ENCODE results near the gene KCNA10.

The KCNA10 gene

GRCh38 chr1:110484801-110485200, 34.2 kb downstream of the KCNA10 start:
- Histone ChIP-seq H3K27ac (ENCODE audit: low read length, poor library complexity, severe bottlenecking) (no peak overlapping the region), H4K91ac (ENCODE audit: low read length) (no peak overlapping the region), H3K27me3 (ENCODE audit: control insufficient read depth in 1 of 2, insufficient read depth in 1 of 2, low read length in 2 of 2) (peaks cover 12 to 64% of the 10 kb centered on the region in 2 experiments), H3K9me3 (ENCODE audit: control insufficient read depth, low read length) (no peaks in the 10 kb centered on the region), H2BK5ac (ENCODE audit: low read depth, low read length, poor library complexity, severe bottlenecking) (no peak overlapping the region), H4K8ac (ENCODE audit: low read length) (no peak overlapping the region), H3K4me2 (ENCODE audit: low read length, poor library complexity, severe bottlenecking) (no peak overlapping the region), H3K18ac (ENCODE audit: low read depth in 1 of 2, low read length in 2 of 2) (no peak overlapping the region), H3K4ac (ENCODE audit: low read depth in 1 of 2, low read length in 2 of 2) (no peak overlapping the region), H2AK5ac (ENCODE audit: low read length, severe bottlenecking) (no peak overlapping the region), H3K14ac (ENCODE audit: low read length in 2 of 2) (no peak overlapping the region), H3K9ac (ENCODE audit: low read length) (no peak overlapping the region), H2BK15ac (ENCODE audit: low read depth, poor library complexity, severe bottlenecking) (no peak overlapping the region), H3K4me1 (ENCODE audit: control insufficient read depth, insufficient read depth, low read depth, low read length) (peaks cover 1% of the 10 kb centered on the region), H3K79me1 (replicated peaks; ENCODE audit: low read length, poor library complexity, severe bottlenecking) (no peaks in the 10 kb centered on the region), H3K4me3 (ENCODE audit: insufficient read depth in 1 of 2, low read depth in 1 of 2, low read length in 2 of 2) (no peak overlapping the region), H3K23ac (ENCODE audit: low read length in 2 of 2) (no peak overlapping the region), H2BK12ac (ENCODE audit: low read length in 2 of 2) (no peak overlapping the region), H2AFZ (ENCODE audit: low read depth, low read length) (no peak overlapping the region), H3K36me3 (ENCODE audit: control insufficient read depth in 1 of 2, insufficient read depth in 2 of 2, low read depth in 1 of 2, low read length in 2 of 2) (no peaks in the 10 kb centered on the region), H2BK120ac (ENCODE audit: low read depth, low read length) (no peak overlapping the region)
- DNase-seq: no peak
- 88% methylated on average over 11 of the region's 12 CpGs for WGBS

GRCh38 chr1:110483308-110483685, 35.7 kb downstream of the KCNA10 start:
- H4K91ac ChIP-seq (ENCODE audit: low read length): no peak overlapping the region
- no peak overlapping the region for H4K8ac ChIP-seq (ENCODE audit: low read length)
- WGBS: 84% methylated on average over 9 of the region's 9 CpGs
- H3K36me3 ChIP-seq (ENCODE audit: control insufficient read depth in 1 of 2, insufficient read depth in 2 of 2, low read depth in 1 of 2, low read length in 2 of 2): no peaks in the 10 kb centered on the region
- no peak overlapping the region for H2BK5ac ChIP-seq (ENCODE audit: low read depth, low read length, poor library complexity, severe bottlenecking)
- H3K4me3 ChIP-seq (ENCODE audit: insufficient read depth in 1 of 2, low read depth in 1 of 2, low read length in 2 of 2): no peak overlapping the region
- H3K4ac ChIP-seq (ENCODE audit: low read depth in 1 of 2, low read length in 2 of 2): no peak overlapping the region
- H2BK120ac ChIP-seq (ENCODE audit: low read depth, low read length): no peak overlapping the region
- H3K14ac ChIP-seq (ENCODE audit: low read length in 2 of 2): no peak overlapping the region
- no peak overlapping the region for H2AK5ac ChIP-seq (ENCODE audit: low read length, severe bottlenecking)
- H3K27me3 ChIP-seq (ENCODE audit: control insufficient read depth in 1 of 2, insufficient read depth in 1 of 2, low read length in 2 of 2): peaks cover 14 to 60% of the 10 kb centered on the region in 2 experiments
- H2BK12ac ChIP-seq (ENCODE audit: low read length in 2 of 2): no peak overlapping the region
- H3K4me1 ChIP-seq (ENCODE audit: control insufficient read depth, insufficient read depth, low read depth, low read length): peaks cover 1% of the 10 kb centered on the region
- DNase-seq: no peak
- no peak overlapping the region for H3K27ac ChIP-seq (ENCODE audit: low read length, poor library complexity, severe bottlenecking)
- no peak overlapping the region for H3K9ac ChIP-seq (ENCODE audit: low read length)
- no peaks in the 10 kb centered on the region for H3K9me3 ChIP-seq (ENCODE audit: control insufficient read depth, low read length)
- H3K18ac ChIP-seq (ENCODE audit: low read depth in 1 of 2, low read length in 2 of 2): no peak overlapping the region
- H2BK15ac ChIP-seq (ENCODE audit: low read depth, poor library complexity, severe bottlenecking): no peak overlapping the region
- no peak overlapping the region for H3K4me2 ChIP-seq (ENCODE audit: low read length, poor library complexity, severe bottlenecking)
- H3K79me1 ChIP-seq (replicated peaks; ENCODE audit: low read length, poor library complexity, severe bottlenecking): no peaks in the 10 kb centered on the region
- no peak overlapping the region for H3K23ac ChIP-seq (ENCODE audit: low read length in 2 of 2)
- no peak overlapping the region for H2AFZ ChIP-seq (ENCODE audit: low read depth, low read length)

GRCh38 chr1:110482662-110483307, 36.2 kb downstream of the KCNA10 start:
- Histone ChIP-seq H3K4me1 (ENCODE audit: control insufficient read depth, insufficient read depth, low read depth, low read length) (peaks cover 1% of the 10 kb centered on the region), H3K9ac (ENCODE audit: low read length) (no peak overlapping the region), H3K14ac (ENCODE audit: low read length in 2 of 2) (no peak overlapping the region), H3K4me2 (ENCODE audit: low read length, poor library complexity, severe bottlenecking) (no peak overlapping the region), H3K4me3 (ENCODE audit: insufficient read depth in 1 of 2, low read depth in 1 of 2, low read length in 2 of 2) (peak overlapping the region in 1 of 2 experiments; percentile 31), H3K4ac (ENCODE audit: low read depth in 1 of 2, low read length in 2 of 2) (no peak overlapping the region), H3K36me3 (ENCODE audit: control insufficient read depth in 1 of 2, insufficient read depth in 2 of 2, low read depth in 1 of 2, low read length in 2 of 2) (no peaks in the 10 kb centered on the region), H2BK120ac (ENCODE audit: low read depth, low read length) (no peak overlapping the region), H3K27me3 (ENCODE audit: control insufficient read depth in 1 of 2, insufficient read depth in 1 of 2, low read length in 2 of 2) (peaks cover 14 to 59% of the 10 kb centered on the region in 2 experiments), H4K8ac (ENCODE audit: low read length) (peak overlapping the region; percentile 23), H3K27ac (ENCODE audit: low read length, poor library complexity, severe bottlenecking) (no peak overlapping the region), H2BK12ac (ENCODE audit: low read length in 2 of 2) (no peak overlapping the region), H3K23ac (ENCODE audit: low read length in 2 of 2) (no peak overlapping the region), H3K18ac (ENCODE audit: low read depth in 1 of 2, low read length in 2 of 2) (no peak overlapping the region), H2BK5ac (ENCODE audit: low read depth, low read length, poor library complexity, severe bottlenecking) (no peak overlapping the region), H2AFZ (ENCODE audit: low read depth, low read length) (no peak overlapping the region), H3K9me3 (ENCODE audit: control insufficient read depth, low read length) (no peaks in the 10 kb centered on the region), H4K91ac (ENCODE audit: low read length) (no peak overlapping the region), H2AK5ac (ENCODE audit: low read length, severe bottlenecking) (no peak overlapping the region), H2BK15ac (ENCODE audit: low read depth, poor library complexity, severe bottlenecking) (no peak overlapping the region), H3K79me1 (replicated peaks; ENCODE audit: low read length, poor library complexity, severe bottlenecking) (no peaks in the 10 kb centered on the region)
- DNase-seq: no peak
- WGBS: 68% methylated on average over 18 of the region's 18 CpGs

- no peak overlapping the region for H3K4ac ChIP-seq (ENCODE audit: low read depth in 1 of 2, low read length in 2 of 2)
- H4K91ac ChIP-seq (ENCODE audit: low read length): no peak overlapping the region
- H2BK5ac ChIP-seq (ENCODE audit: low read depth, low read length, poor library complexity, severe bottlenecking): no peak overlapping the region
- no peak overlapping the region for H4K8ac ChIP-seq (ENCODE audit: low read length)
- H2BK12ac ChIP-seq (ENCODE audit: low read length in 2 of 2): no peak overlapping the region
- WGBS: 63% methylated on average over 12 of the region's 12 CpGs
- H3K9ac ChIP-seq (ENCODE audit: low read length): peak overlapping the region; percentile 42
- no peak overlapping the region for H2AFZ ChIP-seq (ENCODE audit: low read depth, low read length)
- no peaks in the 10 kb centered on the region for H3K9me3 ChIP-seq (ENCODE audit: control insufficient read depth, low read length)
- no peak overlapping the region for H2BK15ac ChIP-seq (ENCODE audit: low read depth, poor library complexity, severe bottlenecking)
- H2BK120ac ChIP-seq (ENCODE audit: low read depth, low read length): no peak overlapping the region
- no peaks in the 10 kb centered on the region for H3K79me1 ChIP-seq (replicated peaks; ENCODE audit: low read length, poor library complexity, severe bottlenecking)
- no peak overlapping the region for H3K27ac ChIP-seq (ENCODE audit: low read length, poor library complexity, severe bottlenecking)
- peak; percentile 37 for DNase-seq
- H3K36me3 ChIP-seq (ENCODE audit: control insufficient read depth in 1 of 2, insufficient read depth in 2 of 2, low read depth in 1 of 2, low read length in 2 of 2): no peaks in the 10 kb centered on the region
- no peak overlapping the region for H3K14ac ChIP-seq (ENCODE audit: low read length in 2 of 2)
- H3K18ac ChIP-seq (ENCODE audit: low read depth in 1 of 2, low read length in 2 of 2): no peak overlapping the region
- no peak overlapping the region for H3K4me2 ChIP-seq (ENCODE audit: low read length, poor library complexity, severe bottlenecking)
- H2AK5ac ChIP-seq (ENCODE audit: low read length, severe bottlenecking): no peak overlapping the region
- no peak overlapping the region for H3K23ac ChIP-seq (ENCODE audit: low read length in 2 of 2)
- H3K4me3 ChIP-seq (ENCODE audit: insufficient read depth in 1 of 2, low read depth in 1 of 2, low read length in 2 of 2): peak overlapping the region in 1 of 2 experiments; percentile 31
- peaks cover 14 to 55% of the 10 kb centered on the region in 2 experiments for H3K27me3 ChIP-seq (ENCODE audit: control insufficient read depth in 1 of 2, insufficient read depth in 1 of 2, low read length in 2 of 2)
- H3K4me1 ChIP-seq (ENCODE audit: control insufficient read depth, insufficient read depth, low read depth, low read length): peaks cover 1% of the 10 kb centered on the region
Measured at GRCh38 chr1:110481968-110482623, 36.9 kb downstream of the KCNA10 start.

Data from mesenchymal stem cell (in vitro differentiated cells and primary cell).